GM12878 (cell line): Measurements from ENCODE around the gene CWC25. TPM values are rescaled to one million over a fixed set of nuclear protein-coding genes. Genes with fewer than 3 reads are reported as not detected.

Source experiments
- IKZF1 ChIP-seq: fragments of 450-650 bp; conservative IDR thresholded peaks from 2 replicates; pipeline ENCODE4 v1.6.1; 2017; ENCODE audit warnings: antibody characterized with exemption, mild to moderate bottlenecking
- IKZF2 ChIP-seq, 2 experiments: fragments of 450-650 bp; IDR thresholded peaks; 2 replicates each; pipeline ENCODE4 v1.6.1; 2017; ENCODE audit warnings: mild to moderate bottlenecking in 2 of 2, moderate library complexity in 2 of 2
- IRF4 ChIP-seq: IDR thresholded peaks from 2 replicates; pipeline ENCODE4 v1.6.1; 2011; ENCODE audit warnings: low read depth, low read length
- MTA2 ChIP-seq: fragments of 450-650 bp; IDR thresholded peaks from 2 replicates; pipeline ENCODE4 v1.6.1; 2016; ENCODE audit warnings: low read depth, mild to moderate bottlenecking, moderate library complexity
- NR2F1 ChIP-seq: fragments of 450-650 bp; conservative IDR thresholded peaks from 2 replicates; pipeline ENCODE4 v1.6.1; 2017; ENCODE audit warnings: mild to moderate bottlenecking
- RELA ChIP-seq: fragments of 450-650 bp; IDR thresholded peaks from 2 replicates; pipeline ENCODE4 v1.8.0; 2014; ENCODE audit warnings: borderline replicate concordance; ENCODE audit not compliant: partially characterized antibody
- SMAD5 ChIP-seq: IDR thresholded peaks from 2 replicates; pipeline ENCODE4 v1.6.1; 2016; ENCODE audit warnings: antibody characterized with exemption, low read depth
- TCF12 ChIP-seq: IDR thresholded peaks from 2 replicates; pipeline ENCODE4 v1.6.1; 2011; ENCODE audit warnings: low read depth, mild to moderate bottlenecking, low read length
- TCF7 ChIP-seq: IDR thresholded peaks from 2 replicates; pipeline ENCODE4 v1.6.1; 2014; ENCODE audit warnings: antibody characterized with exemption, borderline replicate concordance
- ZNF207 ChIP-seq: fragments of 450-650 bp; IDR thresholded peaks from 2 replicates; pipeline ENCODE4 v1.6.1; 2014; ENCODE audit warnings: antibody characterized with exemption, mild to moderate bottlenecking, borderline replicate concordance
- ZNF217 ChIP-seq: fragments of 450-650 bp; IDR thresholded peaks from 2 replicates; pipeline ENCODE4 v1.6.1; 2017; ENCODE audit warnings: antibody characterized with exemption, mild to moderate bottlenecking
- ZNF24 ChIP-seq: fragments of 450-650 bp; IDR thresholded peaks from 2 replicates; pipeline ENCODE4 v1.6.1; 2017; ENCODE audit warnings: antibody characterized with exemption, mild to moderate bottlenecking
- ZNF622 ChIP-seq: fragments of 450-650 bp; IDR thresholded peaks from 2 replicates; pipeline ENCODE4 v1.6.1; 2017; ENCODE audit warnings: mild to moderate bottlenecking, inconsistent platforms
- ZSCAN29 ChIP-seq: fragments of 450-650 bp; IDR thresholded peaks from 2 replicates; pipeline ENCODE4 v1.6.1; 2017; ENCODE audit warnings: mild to moderate bottlenecking, moderate library complexity
- polyA plus RNA-seq, 11 experiments: library from polyadenylated mRNA; depleted of rRNA in 4 of 11; unstranded in 6 of 11; stranded (reverse) in 5 of 11; fragments of >200 nt; fragmentation: Nextera tagmentation in 4 of 11; fragmentation: Illumina TruSeq in 1 of 11; extraction: Ambion mirVana in 4 of 11; extraction: Trizol in 1 of 11; gene quantifications; 1 replicate in 1 of 11; 2 replicates in 10 of 11; pipeline versions ENCODE4 v1.2.1 to v1.2.3, GENCODE V29; 2011 to 2016; ENCODE audit warnings: inconsistent platforms in 2 of 11, missing spikeins in 2 of 11, low read depth in 1 of 11
- total RNA-seq, 4 experiments: library from RNA; depleted of rRNA in 3 of 4; stranded (reverse); fragments of >200 nt in 3 of 4; fragmentation: Illumina TruSeq in 1 of 4; extraction: Trizol in 1 of 4; gene quantifications; 2 replicates each; pipeline versions ENCODE4 v1.2.1 to v1.2.3, GENCODE V29; 2013 to 2021
- TF ChIP-seq, protein P1 (sequence below): fragments of 450-650 bp; formaldehyde crosslinking; IDR thresholded peaks from 2 replicates; pipeline ENCODE4 v1.5.0; 2022; ENCODE audit warnings: mild to moderate bottlenecking, missing genetic modification characterization
- TF ChIP-seq, protein P2 (sequence below): fragments of 450-650 bp; IDR thresholded peaks from 2 replicates; pipeline ENCODE4 v1.6.1; 2017; ENCODE audit warnings: mild to moderate bottlenecking, low read depth, inconsistent platforms; ENCODE audit not compliant: poor library complexity, severe bottlenecking
- TF ChIP-seq, protein P3 (sequence below): fragments of 450-650 bp; IDR thresholded peaks from 2 replicates; pipeline ENCODE4 v1.6.1; 2017; ENCODE audit warnings: borderline replicate concordance
- TF ChIP-seq, protein P4 (sequence below): IDR thresholded peaks from 2 replicates; pipeline ENCODE4 v1.6.1; 2012; ENCODE audit warnings: low read depth, low read length, improper control_type of control experiment
- TF ChIP-seq, protein P5 (sequence below): fragments of 150-350 bp; IDR thresholded peaks from 2 replicates; pipeline ENCODE4 v1.6.1; 2016; ENCODE audit warnings: low read depth, low read length

The CWC25 gene
- total and polyA plus RNA-seq, 10 of the 15 experiments (the other 5 are each of a cell fraction or from before 2014, with no cell fraction given) = 14.7 to 29.7 (median 22.9) TPM

DNA sequence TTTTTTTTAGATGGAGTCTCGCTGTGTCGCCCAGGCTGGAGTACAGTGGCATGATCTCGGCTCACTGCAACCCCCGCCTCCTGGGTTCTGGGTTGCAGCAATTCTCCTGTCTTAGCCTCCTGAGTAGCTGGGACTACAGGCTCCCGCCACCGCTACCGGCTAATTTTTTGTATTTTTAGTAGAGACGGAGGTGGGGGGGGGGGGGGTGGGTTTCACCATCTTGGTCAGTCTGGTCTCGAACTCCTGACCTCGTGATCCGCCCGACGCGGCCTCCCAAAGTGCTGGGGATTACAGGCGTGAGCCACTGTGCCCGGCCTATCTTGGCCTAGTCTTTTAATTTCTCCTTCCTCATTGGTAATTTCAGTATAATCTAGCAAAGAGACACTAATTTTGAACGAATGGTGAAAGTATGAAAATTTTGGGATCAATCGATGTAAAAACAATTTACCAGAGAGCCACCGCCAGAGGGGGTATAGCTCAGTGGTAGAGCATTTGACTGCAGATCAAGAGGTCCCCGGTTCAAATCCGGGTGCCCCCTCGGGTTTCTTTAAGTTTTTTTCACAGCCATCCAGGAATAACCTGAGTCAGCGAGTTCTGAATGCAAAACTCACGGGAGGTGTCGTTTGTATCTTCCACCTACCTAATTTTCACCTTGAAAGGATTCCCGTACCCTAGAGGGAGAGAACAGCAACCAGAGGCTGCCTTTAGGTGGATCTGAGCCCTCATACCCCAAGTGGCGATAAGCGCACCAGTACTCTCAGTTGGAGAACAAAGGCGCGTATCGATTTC is 42.3 kb upstream of the CWC25 start (continued):
- TF ChIP-seq IKZF1 = no peak
- peak; percentile 91 for TF ChIP-seq ZSCAN29
- TF ChIP-seq, protein P1, sequence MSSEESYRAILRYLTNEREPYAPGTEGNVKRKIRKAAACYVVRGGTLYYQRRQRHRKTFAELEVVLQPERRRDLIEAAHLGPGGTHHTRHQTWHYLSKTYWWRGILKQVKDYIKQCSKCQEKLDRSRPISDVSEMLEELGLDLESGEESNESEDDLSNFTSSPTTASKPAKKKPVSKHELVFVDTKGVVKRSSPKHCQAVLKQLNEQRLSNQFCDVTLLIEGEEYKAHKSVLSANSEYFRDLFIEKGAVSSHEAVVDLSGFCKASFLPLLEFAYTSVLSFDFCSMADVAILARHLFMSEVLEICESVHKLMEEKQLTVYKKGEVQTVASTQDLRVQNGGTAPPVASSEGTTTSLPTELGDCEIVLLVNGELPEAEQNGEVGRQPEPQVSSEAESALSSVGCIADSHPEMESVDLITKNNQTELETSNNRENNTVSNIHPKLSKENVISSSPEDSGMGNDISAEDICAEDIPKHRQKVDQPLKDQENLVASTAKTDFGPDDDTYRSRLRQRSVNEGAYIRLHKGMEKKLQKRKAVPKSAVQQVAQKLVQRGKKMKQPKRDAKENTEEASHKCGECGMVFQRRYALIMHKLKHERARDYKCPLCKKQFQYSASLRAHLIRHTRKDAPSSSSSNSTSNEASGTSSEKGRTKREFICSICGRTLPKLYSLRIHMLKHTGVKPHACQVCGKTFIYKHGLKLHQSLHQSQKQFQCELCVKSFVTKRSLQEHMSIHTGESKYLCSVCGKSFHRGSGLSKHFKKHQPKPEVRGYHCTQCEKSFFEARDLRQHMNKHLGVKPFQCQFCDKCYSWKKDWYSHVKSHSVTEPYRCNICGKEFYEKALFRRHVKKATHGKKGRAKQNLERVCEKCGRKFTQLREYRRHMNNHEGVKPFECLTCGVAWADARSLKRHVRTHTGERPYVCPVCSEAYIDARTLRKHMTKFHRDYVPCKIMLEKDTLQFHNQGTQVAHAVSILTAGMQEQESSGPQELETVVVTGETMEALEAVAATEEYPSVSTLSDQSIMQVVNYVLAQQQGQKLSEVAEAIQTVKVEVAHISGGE (CRISPR knock-in tag) = no peak
- 0 out of 2 replicates have a peak, but pooled peaks have one; percentile 53 for TF ChIP-seq ZNF207
- no peak for TF ChIP-seq TCF12
- TF ChIP-seq, protein P2, sequence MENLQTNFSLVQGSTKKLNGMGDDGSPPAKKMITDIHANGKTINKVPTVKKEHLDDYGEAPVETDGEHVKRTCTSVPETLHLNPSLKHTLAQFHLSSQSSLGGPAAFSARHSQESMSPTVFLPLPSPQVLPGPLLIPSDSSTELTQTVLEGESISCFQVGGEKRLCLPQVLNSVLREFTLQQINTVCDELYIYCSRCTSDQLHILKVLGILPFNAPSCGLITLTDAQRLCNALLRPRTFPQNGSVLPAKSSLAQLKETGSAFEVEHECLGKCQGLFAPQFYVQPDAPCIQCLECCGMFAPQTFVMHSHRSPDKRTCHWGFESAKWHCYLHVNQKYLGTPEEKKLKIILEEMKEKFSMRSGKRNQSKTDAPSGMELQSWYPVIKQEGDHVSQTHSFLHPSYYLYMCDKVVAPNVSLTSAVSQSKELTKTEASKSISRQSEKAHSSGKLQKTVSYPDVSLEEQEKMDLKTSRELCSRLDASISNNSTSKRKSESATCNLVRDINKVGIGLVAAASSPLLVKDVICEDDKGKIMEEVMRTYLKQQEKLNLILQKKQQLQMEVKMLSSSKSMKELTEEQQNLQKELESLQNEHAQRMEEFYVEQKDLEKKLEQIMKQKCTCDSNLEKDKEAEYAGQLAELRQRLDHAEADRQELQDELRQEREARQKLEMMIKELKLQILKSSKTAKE = peak; percentile 88
- TF ChIP-seq RELA = peak; percentile 9
- TF ChIP-seq, protein P3, sequence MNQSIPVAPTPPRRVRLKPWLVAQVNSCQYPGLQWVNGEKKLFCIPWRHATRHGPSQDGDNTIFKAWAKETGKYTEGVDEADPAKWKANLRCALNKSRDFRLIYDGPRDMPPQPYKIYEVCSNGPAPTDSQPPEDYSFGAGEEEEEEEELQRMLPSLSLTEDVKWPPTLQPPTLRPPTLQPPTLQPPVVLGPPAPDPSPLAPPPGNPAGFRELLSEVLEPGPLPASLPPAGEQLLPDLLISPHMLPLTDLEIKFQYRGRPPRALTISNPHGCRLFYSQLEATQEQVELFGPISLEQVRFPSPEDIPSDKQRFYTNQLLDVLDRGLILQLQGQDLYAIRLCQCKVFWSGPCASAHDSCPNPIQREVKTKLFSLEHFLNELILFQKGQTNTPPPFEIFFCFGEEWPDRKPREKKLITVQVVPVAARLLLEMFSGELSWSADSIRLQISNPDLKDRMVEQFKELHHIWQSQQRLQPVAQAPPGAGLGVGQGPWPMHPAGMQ = no peak
- peak; percentile 94 for TF ChIP-seq ZNF217
- TF ChIP-seq, protein P4, sequence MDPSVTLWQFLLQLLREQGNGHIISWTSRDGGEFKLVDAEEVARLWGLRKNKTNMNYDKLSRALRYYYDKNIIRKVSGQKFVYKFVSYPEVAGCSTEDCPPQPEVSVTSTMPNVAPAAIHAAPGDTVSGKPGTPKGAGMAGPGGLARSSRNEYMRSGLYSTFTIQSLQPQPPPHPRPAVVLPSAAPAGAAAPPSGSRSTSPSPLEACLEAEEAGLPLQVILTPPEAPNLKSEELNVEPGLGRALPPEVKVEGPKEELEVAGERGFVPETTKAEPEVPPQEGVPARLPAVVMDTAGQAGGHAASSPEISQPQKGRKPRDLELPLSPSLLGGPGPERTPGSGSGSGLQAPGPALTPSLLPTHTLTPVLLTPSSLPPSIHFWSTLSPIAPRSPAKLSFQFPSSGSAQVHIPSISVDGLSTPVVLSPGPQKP = no peak
- TF ChIP-seq ZNF622 = no peak
- TF ChIP-seq ZNF24 = peak; percentile 100
- no peak for TF ChIP-seq SMAD5
- peak; percentile 66 for TF ChIP-seq TCF7
- TF ChIP-seq MTA2 = 0 out of 2 replicates have a peak, but pooled peaks have one; percentile 3
- TF ChIP-seq IKZF2 (IDR thresholded peaks at IDR 0.05) = peak; percentile 13 to 38; a peak in 1 of 4 replicates
- TF ChIP-seq, protein P5, sequence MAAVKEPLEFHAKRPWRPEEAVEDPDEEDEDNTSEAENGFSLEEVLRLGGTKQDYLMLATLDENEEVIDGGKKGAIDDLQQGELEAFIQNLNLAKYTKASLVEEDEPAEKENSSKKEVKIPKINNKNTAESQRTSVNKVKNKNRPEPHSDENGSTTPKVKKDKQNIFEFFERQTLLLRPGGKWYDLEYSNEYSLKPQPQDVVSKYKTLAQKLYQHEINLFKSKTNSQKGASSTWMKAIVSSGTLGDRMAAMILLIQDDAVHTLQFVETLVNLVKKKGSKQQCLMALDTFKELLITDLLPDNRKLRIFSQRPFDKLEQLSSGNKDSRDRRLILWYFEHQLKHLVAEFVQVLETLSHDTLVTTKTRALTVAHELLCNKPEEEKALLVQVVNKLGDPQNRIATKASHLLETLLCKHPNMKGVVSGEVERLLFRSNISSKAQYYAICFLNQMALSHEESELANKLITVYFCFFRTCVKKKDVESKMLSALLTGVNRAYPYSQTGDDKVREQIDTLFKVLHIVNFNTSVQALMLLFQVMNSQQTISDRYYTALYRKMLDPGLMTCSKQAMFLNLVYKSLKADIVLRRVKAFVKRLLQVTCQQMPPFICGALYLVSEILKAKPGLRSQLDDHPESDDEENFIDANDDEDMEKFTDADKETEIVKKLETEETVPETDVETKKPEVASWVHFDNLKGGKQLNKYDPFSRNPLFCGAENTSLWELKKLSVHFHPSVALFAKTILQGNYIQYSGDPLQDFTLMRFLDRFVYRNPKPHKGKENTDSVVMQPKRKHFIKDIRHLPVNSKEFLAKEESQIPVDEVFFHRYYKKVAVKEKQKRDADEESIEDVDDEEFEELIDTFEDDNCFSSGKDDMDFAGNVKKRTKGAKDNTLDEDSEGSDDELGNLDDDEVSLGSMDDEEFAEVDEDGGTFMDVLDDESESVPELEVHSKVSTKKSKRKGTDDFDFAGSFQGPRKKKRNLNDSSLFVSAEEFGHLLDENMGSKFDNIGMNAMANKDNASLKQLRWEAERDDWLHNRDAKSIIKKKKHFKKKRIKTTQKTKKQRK = no peak
- TF ChIP-seq IRF4 = 0 out of 2 replicates have a peak, but pooled peaks have one; percentile 18
- peak; percentile 74 for TF ChIP-seq NR2F1
